T-helper 9 cell (primary cell): ENCODE measurements around the gene FBXO44.

ENCODE experiments used
- DNase-seq: peaks from one replicate; pipeline ENCODE4 v3.0.0-alpha.2; 2020

The FBXO44 gene

GRCh38 chr1:11640944-11641343, 13.7 kb upstream of the FBXO44 start:
- no peak for DNase-seq

GRCh38 chr1:11641776-11642305, 12.8 kb upstream of the FBXO44 start:
- DNase-seq: no peak

DNA sequence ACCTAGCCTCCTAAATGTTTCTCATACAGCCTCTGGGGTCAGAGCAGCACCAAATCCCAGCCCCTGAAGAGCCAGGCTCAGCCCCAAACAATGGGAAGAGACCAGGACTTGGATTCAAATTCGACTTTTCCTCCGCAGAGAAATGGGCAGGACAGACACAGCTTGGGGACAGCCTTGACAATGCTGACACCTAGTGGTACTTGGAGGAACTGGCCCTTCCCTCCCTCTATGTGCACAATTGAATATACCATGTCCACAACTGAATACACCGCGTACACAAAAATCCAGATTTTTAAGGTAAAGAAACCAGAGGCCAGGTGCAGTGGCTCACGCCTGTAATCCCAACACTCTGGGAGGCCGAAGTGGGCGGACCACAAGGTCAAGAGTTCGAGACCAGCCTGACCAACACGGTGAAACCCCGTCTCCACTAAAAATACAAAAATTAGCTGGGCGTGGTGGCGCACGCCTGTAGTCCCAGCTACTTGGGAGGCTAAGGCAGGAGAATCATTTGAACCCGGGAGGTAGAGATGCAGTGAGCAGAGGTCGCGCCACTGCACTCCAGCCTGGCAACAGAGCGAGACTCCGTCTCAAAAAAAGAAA, 12.2 kb upstream of the FBXO44 start:
- peak; percentile 61 for DNase-seq

GRCh38 chr1:11643782-11644181, 10.9 kb upstream of the FBXO44 start:
- no peak for DNase-seq

DNA sequence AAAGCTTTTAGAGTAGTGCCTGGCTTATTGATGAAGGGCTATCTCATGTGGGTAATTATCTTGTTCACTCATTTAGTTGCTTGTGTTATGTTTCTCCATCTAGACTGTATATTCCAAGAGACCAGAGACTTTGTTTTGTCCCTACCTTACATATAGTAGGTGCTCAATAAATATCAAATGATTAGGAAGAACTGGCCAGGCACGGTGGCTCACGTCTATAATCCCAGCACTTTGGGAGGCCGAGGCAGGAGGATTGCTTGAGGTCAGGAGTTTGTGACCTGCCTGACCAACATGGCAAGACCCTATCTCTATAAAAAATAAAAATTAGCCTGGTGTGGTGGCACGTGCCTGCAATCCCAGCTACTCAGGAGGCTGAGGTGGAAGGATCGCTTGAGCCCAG, 9.4 kb upstream of the FBXO44 start:
- no peak for DNase-seq

DNA sequence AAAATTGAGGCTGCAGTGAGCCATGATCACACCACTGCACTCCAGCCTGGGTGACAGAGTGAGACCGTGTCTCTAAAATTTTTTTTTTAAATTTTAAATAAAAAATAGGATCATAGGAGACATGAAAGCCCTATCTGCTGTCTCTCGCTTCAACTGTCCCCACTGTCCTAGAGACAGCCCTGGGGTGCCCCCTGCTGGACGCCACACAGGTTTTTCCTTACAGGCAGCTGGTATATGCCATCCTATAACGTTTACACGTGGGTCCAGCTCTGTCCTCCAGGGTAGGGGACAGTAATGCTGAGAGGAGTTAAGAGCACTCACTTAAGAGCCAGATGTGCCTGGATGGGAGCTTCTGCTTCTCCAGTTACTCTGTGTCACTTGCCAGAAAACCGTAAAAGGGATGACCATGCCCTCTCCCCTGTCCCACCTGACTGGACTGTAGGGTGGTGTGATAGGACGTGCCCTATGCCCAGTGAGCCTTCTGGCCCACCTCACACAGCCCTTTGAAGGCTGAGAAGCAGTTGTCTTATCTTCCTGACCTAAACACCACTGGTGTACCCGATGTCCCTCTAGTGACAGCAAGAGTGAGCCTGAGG, 8.9 kb upstream of the FBXO44 start:
- DNase-seq: peak; percentile 75

DNA sequence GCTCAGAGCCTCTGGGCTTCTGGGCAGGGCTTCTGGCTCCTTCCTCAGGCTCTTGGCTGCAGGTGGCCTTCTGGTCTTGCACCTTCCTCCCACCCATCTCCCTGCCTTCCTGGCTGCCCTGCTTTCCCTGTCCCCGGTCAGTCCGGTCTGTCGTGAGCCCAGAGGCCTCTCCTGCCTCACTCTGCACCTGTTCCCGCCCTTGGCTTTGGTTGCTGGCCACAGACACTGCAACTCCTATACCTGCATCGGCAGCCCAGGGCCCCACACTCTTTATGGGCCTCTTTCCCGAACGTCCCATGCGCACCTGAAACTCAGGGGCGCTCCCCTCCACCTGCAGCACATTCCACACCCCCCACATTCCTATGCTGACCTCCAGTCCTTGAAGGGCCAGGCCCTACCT, 8.4 kb upstream of the FBXO44 start:
- no peak for DNase-seq

DNA sequence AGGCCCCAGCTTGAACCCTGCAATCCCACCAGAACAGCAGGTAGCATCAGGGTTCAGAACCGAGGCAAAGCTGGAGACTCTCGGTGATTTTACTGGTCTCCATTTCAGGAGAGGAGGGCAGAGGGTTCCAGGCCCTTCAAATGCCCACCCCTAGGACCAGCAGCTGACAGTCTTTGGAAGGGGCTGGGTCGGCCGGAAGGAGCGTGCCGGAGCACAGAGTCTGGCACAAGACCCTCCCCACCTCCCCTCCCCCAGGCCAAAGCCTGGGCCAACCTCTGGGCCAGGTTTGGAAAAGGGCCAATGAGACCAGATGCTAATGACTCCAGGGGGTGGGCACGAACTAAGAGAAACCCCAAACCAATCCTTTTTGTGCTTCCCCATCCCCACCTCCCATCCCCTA, 7.3 kb upstream of the FBXO44 start:
- DNase-seq: no peak

- DNase-seq: no peak
These were observed 6.6 kb upstream of the FBXO44 start for GRCh38 chr1:11648039-11648438.

DNA sequence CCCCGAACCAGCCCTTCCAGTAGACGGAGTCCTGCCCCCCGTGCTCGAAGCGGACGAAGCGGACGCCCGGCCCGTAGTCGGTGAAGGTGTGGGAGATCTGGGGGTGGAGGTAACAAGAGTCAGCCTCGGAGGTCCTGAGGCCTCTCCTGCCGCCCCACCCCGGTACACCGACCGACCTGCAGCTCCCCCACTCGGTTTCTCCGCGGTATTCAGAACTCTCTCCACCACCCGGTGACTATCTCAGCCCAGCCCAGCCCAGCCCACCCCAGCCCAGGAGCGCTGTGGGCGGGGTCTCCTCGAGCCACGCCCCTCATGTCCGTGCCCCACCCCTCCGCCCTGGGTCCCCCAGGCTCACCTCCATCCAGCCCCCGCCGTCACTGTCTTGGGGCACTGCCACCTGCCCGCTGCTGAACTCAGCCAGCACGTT, 5.9 kb upstream of the FBXO44 start:
- DNase-seq: peak; percentile 43

DNA sequence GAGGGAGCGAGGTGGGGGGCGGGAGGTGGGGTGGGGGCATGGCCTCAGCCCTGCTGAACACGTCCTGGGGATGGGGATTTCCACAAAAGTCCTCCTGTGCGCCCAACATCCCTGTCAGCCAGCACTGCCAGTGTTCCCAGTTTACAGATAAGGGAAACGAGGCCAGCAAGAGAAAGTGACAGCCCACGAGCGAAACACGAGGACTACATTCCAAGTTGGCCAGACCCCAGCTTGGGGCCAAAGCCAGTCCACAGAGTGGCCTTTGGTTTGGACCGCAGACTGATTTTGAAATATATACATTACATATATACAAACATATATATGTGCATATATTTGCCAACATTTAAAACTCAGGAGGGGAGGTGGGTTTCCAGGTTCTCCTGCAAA, 5.4 kb upstream of the FBXO44 start:
- no peak for DNase-seq

- no peak for DNase-seq
These were observed 4.9 kb upstream of the FBXO44 start for GRCh38 chr1:11649624-11650330.

DNA sequence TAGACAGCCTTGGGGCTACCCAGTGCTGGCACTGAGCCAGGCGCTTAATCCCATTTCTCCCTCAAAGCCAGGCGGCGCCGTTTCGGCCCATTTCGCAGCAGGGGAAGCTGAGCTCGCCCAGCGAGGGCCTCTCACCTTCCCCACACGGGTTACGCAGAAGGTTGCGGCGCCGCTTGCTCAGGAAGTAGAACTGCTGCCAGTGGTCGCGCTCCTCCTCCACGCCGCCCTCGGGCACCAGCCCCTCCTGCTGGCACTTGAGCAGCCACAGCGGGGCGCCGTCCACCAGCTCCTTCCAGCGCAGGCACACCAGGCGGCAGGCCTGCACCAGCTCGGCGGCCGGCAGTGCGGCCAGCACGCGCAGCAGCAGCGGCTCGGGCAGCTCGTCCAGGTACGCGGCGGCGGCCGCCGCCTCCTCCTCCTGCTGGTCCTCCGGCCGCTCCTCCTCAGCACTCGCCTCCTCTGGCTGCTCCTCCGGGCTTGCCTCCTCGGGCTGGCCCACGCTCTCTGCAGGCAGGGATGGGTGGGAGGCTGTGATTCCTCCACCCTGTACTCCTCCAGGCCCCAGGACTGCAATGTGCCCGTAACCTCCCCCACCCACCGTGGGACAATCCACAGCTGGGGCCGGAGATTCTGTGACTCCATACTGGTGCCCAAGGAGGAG, 4.2 kb upstream of the FBXO44 start:
- peak; percentile 72 for DNase-seq

DNA sequence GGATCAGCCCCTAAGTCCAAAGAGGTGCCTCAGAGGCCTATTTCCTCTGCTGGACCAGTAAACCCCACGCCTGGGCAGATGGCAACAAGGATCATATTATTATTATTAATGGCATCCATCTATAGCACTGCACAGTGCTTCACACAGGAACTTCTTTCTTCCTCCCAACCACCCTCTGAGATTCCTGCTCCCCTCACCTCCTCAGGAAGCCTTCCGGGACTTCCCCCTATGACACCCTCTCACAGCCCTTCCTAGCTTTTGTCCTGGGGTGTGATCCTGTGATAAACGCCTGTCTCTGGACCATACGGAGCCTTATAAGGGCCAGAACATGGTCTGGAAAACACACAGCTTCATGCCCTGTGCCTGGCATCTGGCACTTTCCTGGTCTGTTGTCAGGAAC, 3.7 kb upstream of the FBXO44 start:
- no peak for DNase-seq

DNA sequence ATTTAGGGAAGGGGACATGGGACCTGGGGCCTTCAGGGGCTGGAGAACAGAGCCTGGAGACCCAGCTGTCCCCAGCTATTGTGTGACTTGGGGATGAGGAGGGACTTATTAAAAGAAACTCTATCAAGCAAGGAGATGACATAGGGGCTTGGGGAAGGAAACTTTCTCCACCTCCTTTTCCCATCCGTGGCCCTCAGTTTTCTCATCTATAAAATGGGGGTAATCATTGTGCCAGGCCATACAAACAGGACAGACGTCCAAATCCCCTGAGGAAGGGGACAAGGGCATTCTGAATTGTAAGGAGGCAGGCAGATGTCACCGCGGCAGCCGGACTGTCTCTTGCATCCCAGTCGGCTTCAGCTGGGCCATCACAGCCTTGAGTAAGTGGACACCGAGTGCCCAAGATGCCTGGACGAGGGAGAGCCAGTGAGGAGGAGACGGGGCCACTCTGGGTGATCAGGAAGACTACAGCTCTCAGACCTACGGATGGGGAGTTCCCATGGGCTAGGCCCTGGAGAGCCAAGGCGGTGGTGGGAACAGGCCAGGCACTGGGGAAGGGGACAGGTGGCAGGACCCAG, 2.4 kb upstream of the FBXO44 start:
- DNase-seq: no peak

DNA sequence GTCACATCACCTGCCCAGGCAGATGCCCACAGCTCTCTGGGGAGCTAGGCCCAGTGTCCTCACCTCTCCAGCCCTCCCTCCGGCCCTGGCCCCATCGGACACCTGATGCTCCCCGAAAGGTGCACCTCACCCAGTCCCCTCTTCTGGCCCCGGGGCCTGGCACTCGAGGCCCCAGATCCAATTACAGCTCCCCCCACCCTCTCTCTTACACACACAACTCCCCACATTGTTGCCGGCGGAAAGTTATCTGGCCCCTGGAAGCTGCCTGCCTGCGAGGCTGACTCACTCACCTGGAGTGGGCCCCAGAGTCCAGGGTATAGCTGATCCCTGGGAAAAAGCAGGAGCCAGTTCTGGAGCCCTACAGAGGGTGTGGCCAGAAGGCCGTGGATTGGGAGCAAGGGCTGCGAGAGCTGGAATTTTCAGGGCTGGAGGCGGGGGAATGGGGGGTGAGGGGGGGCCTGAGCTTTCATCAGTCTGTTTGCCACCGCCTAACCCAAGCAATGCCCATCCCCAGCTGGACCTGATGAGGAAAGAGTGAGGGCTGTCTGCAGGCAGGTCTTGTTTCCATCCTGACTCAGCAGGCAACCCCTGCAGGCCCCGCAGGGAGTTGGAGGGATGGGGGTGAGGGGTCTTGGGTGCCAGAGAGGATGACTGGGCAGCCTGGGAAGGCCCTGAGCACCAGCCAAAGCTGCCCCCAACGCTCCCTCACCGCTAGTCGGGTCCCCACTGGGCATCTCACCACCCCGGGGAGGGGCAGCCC, 1.4 kb upstream of the FBXO44 start:
- DNase-seq: no peak

- DNase-seq: no peak
These were observed 878 bp upstream of the FBXO44 start for GRCh38 chr1:11653861-11654136.

GRCh38 chr1:11654939-11655808, 497 bp downstream of the FBXO44 start:
- no peak for DNase-seq

- no peak for DNase-seq
These were observed 3.0 kb downstream of the FBXO44 start for GRCh38 chr1:11657654-11658053.

DNA sequence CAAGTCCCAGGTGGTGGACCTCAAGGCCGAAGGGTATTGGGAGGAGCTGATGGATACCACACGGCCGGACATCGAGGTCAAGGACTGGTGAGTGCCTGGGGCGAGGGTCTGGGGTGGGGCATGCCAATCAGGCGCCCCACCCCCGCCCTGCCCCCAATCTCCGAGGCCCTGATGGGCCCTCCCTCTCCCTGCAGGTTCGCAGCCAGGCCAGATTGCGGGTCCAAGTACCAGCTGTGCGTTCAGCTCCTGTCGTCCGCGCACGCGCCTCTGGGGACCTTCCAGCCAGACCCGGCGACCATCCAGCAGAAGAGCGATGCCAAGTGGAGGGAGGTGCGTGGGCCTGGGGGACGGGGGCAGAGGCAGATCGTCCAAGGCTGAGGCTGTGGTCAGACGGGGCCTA, 3.9 kb downstream of the FBXO44 start:
- DNase-seq: no peak

GRCh38 chr1:11659748-11660147, 5.1 kb downstream of the FBXO44 start:
- no peak for DNase-seq

GRCh38 chr1:11661103-11661502, 6.4 kb downstream of the FBXO44 start:
- no peak for DNase-seq
